Esophagus (tissue), 2 donors: ENCODE results near the gene PNMA8A. TPM values are rescaled to one million over a fixed set of nuclear protein-coding genes. Genes with fewer than 3 reads are reported as not detected.
"Not testable (repeated sequence)": the region's sequence is repeated elsewhere in the genome, so short reads cannot be mapped to it uniquely, and the experiment has no call there.

Experiments
- H3K27ac ChIP-seq, 2 donors: one replicate each; pipeline ENCODE4 v1.5.1; 2013; ENCODE audit warnings: low read depth in 2 of 2, mild to moderate bottlenecking in 2 of 2, inconsistent platforms in 1 of 2, low read length in 1 of 2, moderate library complexity in 1 of 2
- H3K27me3 ChIP-seq, 2 donors: one replicate each; pipeline ENCODE4 v1.6.1; 2013; ENCODE audit warnings: low read length in 2 of 2, control low read depth in 1 of 2, mild to moderate bottlenecking in 1 of 2; ENCODE audit not compliant: insufficient read depth in 2 of 2, control insufficient read depth in 1 of 2
- H3K36me3 ChIP-seq, 2 donors: one replicate each; pipeline ENCODE4 v1.6.1; 2013; ENCODE audit warnings: low read length in 1 of 2; ENCODE audit not compliant: control insufficient read depth in 2 of 2, insufficient read depth in 2 of 2
- H3K4me1 ChIP-seq, 2 donors: one replicate each; pipeline ENCODE4 v1.6.1; 2013; ENCODE audit warnings: low read length in 1 of 2; ENCODE audit not compliant: control insufficient read depth in 2 of 2, insufficient read depth in 2 of 2
- H3K4me3 ChIP-seq, 2 donors: one replicate each; pipeline ENCODE4 v1.5.1; 2013; ENCODE audit warnings: low read length in 2 of 2, mild to moderate bottlenecking in 2 of 2, low read depth in 1 of 2, moderate library complexity in 1 of 2
- H3K9me3 ChIP-seq, 2 donors: one replicate each; pipeline ENCODE4 v1.6.1; 2013; ENCODE audit warnings: mild to moderate bottlenecking in 2 of 2, low read depth in 1 of 2, low read length in 1 of 2, moderate library complexity in 1 of 2; ENCODE audit not compliant: control insufficient read depth in 2 of 2, insufficient read depth in 1 of 2
- WGBS, 2 donors: extraction: QIAGEN DNeasy Blood & Tissue Kit; methylation state at CpG; one replicate each; pipeline ENCODE4 v1.1.7; 2013; 5-methylcytosine and 5-hydroxymethylcytosine counted together
- polyA plus RNA-seq, 2 donors: library from polyadenylated mRNA; stranded (reverse); fragments of 200-250 nt; gene quantifications; one replicate each; pipeline ENCODE4 v1.2.3, GENCODE V29; 2013
- donor health status: healthy with polysubstance abuse.
- donor health status: Bipolar disorder and iron deficiency.

PNMA8A gene
- polyA plus RNA-seq, 2 donors: 0.02 to 0.10 TPM

DNA sequence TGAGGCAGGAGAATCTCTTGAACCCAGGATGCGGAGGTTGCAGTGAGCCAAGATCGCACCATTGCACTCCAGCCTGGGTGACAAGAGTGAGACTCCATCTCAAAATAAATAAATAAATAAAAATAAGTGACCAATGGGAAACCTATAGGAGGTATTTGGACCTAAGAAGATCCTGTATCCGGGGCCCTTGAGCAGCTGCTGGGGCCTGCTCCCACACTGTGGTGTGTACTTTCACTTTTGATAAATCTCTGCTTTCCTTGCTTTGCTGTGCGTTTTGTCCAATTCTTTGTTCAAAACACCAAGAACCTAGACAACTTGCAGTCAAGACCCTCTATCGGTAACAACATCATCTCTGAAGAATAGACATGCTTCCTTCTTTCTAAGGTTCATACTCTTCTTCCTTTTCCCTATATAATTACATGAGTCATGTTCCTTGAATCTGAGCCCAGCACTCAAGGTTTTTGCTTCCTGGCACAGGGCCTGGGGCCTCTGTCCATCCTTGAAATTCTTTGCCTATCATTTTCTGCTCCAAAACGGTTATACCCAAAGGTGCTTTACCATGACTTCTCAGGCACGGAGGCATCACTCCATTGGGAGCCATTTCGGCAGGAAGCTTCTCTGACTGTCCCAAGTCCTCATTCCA, 28.4 kb downstream of the PNMA8A start:
- Histone ChIP-seq H3K27ac (no peak overlapping the region), H3K9me3 (no peaks in the 10 kb centered on the region), H3K27me3 (no peaks in the 10 kb centered on the region), H3K4me3 (no peak overlapping the region), H3K36me3 (no peaks in the 10 kb centered on the region), H3K4me1 (no peaks in the 10 kb centered on the region)
- WGBS, 2 donors: 48 to 52% methylated on average over 8 of the region's 8 CpGs

DNA sequence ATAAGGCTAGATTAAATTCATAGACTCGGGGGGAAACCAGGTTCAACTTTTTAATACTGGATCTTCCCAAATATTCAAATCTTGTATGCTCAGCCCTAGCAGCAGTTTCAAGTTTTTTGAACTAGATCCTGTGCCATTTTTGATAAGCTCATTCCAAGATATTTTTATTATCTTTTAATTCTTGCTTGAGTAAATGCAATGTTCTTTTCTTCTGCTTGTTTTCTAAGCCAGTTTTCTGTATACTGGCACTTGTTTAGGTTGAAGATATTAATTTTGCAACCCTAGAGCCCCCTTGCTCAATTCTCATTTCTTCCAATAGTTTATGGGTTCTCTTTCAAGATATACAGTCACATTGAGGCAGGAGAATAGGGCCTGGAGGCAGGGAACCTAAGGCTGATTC, 29.5 kb downstream of the PNMA8A start:
- Histone ChIP-seq H3K27me3 (no peaks in the 10 kb centered on the region), H3K36me3 (no peaks in the 10 kb centered on the region), H3K4me1 (no peaks in the 10 kb centered on the region), H3K27ac (no peak overlapping the region), H3K4me3 (no peak overlapping the region), H3K9me3 (no peaks in the 10 kb centered on the region)
- WGBS, 2 donors: 73 to 76% methylated on average over 1 of the region's 1 CpG

GRCh38 chr19:46435689-46436088, 35.7 kb downstream of the PNMA8A start:
- H3K9me3 ChIP-seq, H3K27ac ChIP-seq, H3K27me3 ChIP-seq, H3K4me1 ChIP-seq, H3K4me3 ChIP-seq, H3K36me3 ChIP-seq: not testable (repeated sequence)
- 98% methylated on average over 4 of the region's 4 CpGs for WGBS, 2 donors

DNA sequence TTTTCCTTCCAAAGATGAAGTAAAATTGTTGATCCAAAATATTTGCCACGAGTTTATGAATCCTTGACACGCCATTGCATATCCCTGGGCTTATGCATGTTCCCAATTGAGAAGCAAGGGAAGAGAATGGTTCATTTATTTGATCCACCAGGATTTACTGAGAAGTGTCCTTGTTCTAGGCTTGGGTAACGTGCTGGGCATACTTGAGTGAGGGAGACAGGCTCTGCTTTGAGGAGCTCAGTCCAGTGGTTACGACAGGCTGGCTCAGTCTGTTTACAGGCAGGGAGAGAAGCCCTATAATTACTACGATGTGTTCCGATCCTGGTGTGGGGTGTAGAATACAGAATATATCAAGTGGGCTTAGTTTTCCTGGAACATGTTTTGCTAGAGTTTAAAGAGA, 36.4 kb downstream of the PNMA8A start:
- H3K4me3 ChIP-seq: no peak overlapping the region
- H3K27me3 ChIP-seq: no peaks in the 10 kb centered on the region
- H3K27ac ChIP-seq: no peak overlapping the region
- H3K36me3 ChIP-seq: no peaks in the 10 kb centered on the region
- WGBS, 2 donors: 52 to 55% methylated on average over 6 of the region's 6 CpGs
- H3K9me3 ChIP-seq: no peaks in the 10 kb centered on the region
- H3K4me1 ChIP-seq: no peaks in the 10 kb centered on the region

GRCh38 chr19:46433470-46433869, 37.9 kb downstream of the PNMA8A start:
- 46 to 52% methylated on average over 7 of the region's 7 CpGs for WGBS, 2 donors
- not testable (repeated sequence) for H3K27me3 ChIP-seq, H3K4me3 ChIP-seq

GRCh38 chr19:46431824-46432223, 39.5 kb downstream of the PNMA8A start:
- no peak overlapping the region for H3K27ac ChIP-seq
- WGBS, 2 donors: 44 to 58% methylated on average over 9 to 10 of the region's 10 CpGs
- peaks cover 3% of the 10 kb centered on the region in 2 donors for H3K4me1 ChIP-seq
- peaks cover 3 to 7% of the 10 kb centered on the region in 2 donors for H3K27me3 ChIP-seq
- H3K4me3 ChIP-seq: no peak overlapping the region
- H3K9me3 ChIP-seq: no peaks in the 10 kb centered on the region
- no peaks in the 10 kb centered on the region for H3K36me3 ChIP-seq

More at GRCh38 chr19:46433470-46433869, 37.9 kb downstream of the PNMA8A start:
- H3K9me3 ChIP-seq, H3K27ac ChIP-seq, H3K4me1 ChIP-seq, H3K36me3 ChIP-seq: not testable (repeated sequence)

GRCh38 chr19:46429999-46430398, 41.4 kb downstream of the PNMA8A start:
- Histone ChIP-seq H3K4me3 (no peak overlapping the region), H3K9me3 (no peaks in the 10 kb centered on the region), H3K27ac (no peak overlapping the region), H3K27me3 (peaks cover 3 to 7% of the 10 kb centered on the region in 2 donors), H3K4me1 (peaks cover 3 to 5% of the 10 kb centered on the region in 2 donors), H3K36me3 (no peaks in the 10 kb centered on the region)
- 69 to 85% methylated on average over 4 of the region's 4 CpGs for WGBS, 2 donors

DNA sequence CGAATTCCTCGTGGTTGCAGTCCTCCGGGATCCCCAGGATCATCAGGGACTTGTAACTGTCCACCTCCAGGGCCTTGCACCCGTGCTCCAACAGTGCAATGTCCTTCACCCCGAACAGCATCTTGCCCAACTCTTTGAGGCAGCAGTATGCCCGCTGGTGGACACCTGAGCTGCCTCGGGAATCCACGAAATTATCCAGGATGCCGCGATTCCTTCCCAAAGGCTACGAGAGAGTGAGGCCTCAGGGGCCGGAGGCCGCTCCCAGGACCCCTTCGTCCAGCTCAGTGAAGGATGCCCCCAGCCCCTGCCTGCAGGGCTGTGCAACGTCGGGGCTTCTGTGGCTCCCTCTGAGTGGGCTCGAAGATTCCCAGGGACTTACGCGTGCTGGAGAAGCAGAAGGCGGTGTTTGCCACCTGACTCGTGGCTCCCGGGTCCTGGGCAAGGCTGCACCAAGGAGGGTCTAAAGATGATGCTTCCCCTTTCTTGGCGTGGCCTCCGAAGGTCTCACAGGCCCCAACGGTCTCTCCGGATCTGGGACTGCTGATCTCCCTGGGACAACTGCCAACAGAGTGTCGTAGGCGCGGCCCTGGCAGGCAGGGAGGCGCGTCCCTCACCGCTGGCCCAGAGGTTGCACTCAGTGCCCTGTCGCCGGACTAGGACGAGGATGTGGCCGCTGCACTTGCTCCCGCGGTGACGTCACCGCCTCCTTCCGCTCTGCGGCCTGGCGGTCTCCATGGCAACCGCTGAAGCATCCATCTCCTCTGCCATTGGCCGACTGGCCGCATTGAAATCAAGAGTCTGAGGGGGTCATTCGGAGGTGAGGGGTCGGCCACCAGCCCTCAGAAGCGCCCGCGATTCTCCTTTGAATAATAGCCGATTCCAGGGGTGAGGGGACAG, 42.9 kb downstream of the PNMA8A start, which contains the start of gene PNMA8C:
PNMA8C (minus strand) TSS at position 698 of the 897 bp plus-strand sequence; CDS start at position 121, 577 bp downstream.
- Histone ChIP-seq H3K27ac (no peak within 1 kb of the TSS), H3K4me1 (peaks cover 3 to 5% of the 10 kb centered on the region in 2 donors), H3K4me3 (no peak within 1 kb of the TSS), H3K36me3 (no peaks in the 10 kb centered on the region), H3K27me3 (peaks cover 3 to 7% of the 10 kb centered on the region in 2 donors), H3K9me3 (no peaks in the 10 kb centered on the region)
- WGBS, 2 donors: 32 to 33% methylated on average over 52 of the region's 52 CpGs

- peaks cover 3 to 7% of the 10 kb centered on the region in 2 donors for H3K27me3 ChIP-seq
- H3K27ac ChIP-seq: no peak overlapping the region
- no peak overlapping the region for H3K4me3 ChIP-seq
- 77 to 81% methylated on average over 17 of the region's 17 CpGs for WGBS, 2 donors
- peaks cover 3 to 5% of the 10 kb centered on the region in 2 donors for H3K4me1 ChIP-seq
- H3K9me3 ChIP-seq: no peaks in the 10 kb centered on the region
- H3K36me3 ChIP-seq: no peaks in the 10 kb centered on the region
Observed at GRCh38 chr19:46427518-46428045, 43.8 kb downstream of the PNMA8A start.
